GM21515 (cell line): Measurements from ENCODE around the gene TRABD2B.

Experiments
- ATAC-seq: cut with Tn5 transposase; IDR thresholded peaks from one replicate; pipeline ENCODE4 v1.9.1; 2021; ENCODE audit not compliant: unreplicated experiment

TRABD2B gene

GRCh38 chr1:47886141-47886540 is 111.0 kb downstream of the TRABD2B start:
- no peak for ATAC-seq

- no peak for ATAC-seq
Measured at GRCh38 chr1:47885062-47885830, 111.9 kb downstream of the TRABD2B start.

GRCh38 chr1:47883963-47884362 is 113.2 kb downstream of the TRABD2B start:
- ATAC-seq: no peak

GRCh38 chr1:47881505-47882442 is 115.4 kb downstream of the TRABD2B start:
- ATAC-seq: no peak

GRCh38 chr1:47876587-47876963 is 120.6 kb downstream of the TRABD2B start:
- ATAC-seq: no peak

GRCh38 chr1:47875831-47876586 is 121.2 kb downstream of the TRABD2B start:
- no peak for ATAC-seq

GRCh38 chr1:47875036-47875435 is 122.1 kb downstream of the TRABD2B start:
- no peak for ATAC-seq

- no peak for ATAC-seq
Measured at GRCh38 chr1:47873337-47873736, 123.8 kb downstream of the TRABD2B start.

- ATAC-seq: no peak
Measured at GRCh38 chr1:47872886-47873285, 124.3 kb downstream of the TRABD2B start.

- no peak for ATAC-seq
Measured at GRCh38 chr1:47871799-47872353, 125.3 kb downstream of the TRABD2B start.

GRCh38 chr1:47870946-47871676 is 126.1 kb downstream of the TRABD2B start:
- no peak for ATAC-seq

- no peak for ATAC-seq
Measured at GRCh38 chr1:47870480-47870879, 126.7 kb downstream of the TRABD2B start.

GRCh38 chr1:47868348-47868676 is 128.9 kb downstream of the TRABD2B start:
- no peak for ATAC-seq

- no peak for ATAC-seq
Measured at GRCh38 chr1:47867438-47868347, 129.5 kb downstream of the TRABD2B start.

GRCh38 chr1:47866601-47867437 is 130.4 kb downstream of the TRABD2B start:
- ATAC-seq: no peak

GRCh38 chr1:47865881-47866535 is 131.2 kb downstream of the TRABD2B start:
- no peak for ATAC-seq

- ATAC-seq: no peak
Measured at GRCh38 chr1:47859092-47859743, 138.0 kb downstream of the TRABD2B start.
